GM13976 (cell line): Measurements from ENCODE around the gene PRDM8.

Source experiments
- DNase-seq: peaks from one replicate; pipeline ENCODE4 v3.0.0; 2012; ENCODE audit warnings: low spot score
- in situ Hi-C: fragments of 300-500 bp; cut with MboI; formaldehyde crosslinking; loops from one replicate; pipeline ENCODE4 v1.12.0; 2022; ENCODE audit warnings: low sequenced_read_pairs, mixed read lengths, inconsistent platforms; ENCODE audit not compliant: unreplicated experiment
- TF ChIP-seq, protein P1 (sequence below): IDR thresholded peaks from 2 replicates; pipeline ENCODE4 v1.5.1; 2012; ENCODE audit warnings: borderline replicate concordance, mild to moderate bottlenecking; ENCODE audit not compliant: insufficient read depth; ENCODE audit errors: extremely low read depth, missing control alignments, control extremely low read depth

The PRDM8 gene

DNA sequence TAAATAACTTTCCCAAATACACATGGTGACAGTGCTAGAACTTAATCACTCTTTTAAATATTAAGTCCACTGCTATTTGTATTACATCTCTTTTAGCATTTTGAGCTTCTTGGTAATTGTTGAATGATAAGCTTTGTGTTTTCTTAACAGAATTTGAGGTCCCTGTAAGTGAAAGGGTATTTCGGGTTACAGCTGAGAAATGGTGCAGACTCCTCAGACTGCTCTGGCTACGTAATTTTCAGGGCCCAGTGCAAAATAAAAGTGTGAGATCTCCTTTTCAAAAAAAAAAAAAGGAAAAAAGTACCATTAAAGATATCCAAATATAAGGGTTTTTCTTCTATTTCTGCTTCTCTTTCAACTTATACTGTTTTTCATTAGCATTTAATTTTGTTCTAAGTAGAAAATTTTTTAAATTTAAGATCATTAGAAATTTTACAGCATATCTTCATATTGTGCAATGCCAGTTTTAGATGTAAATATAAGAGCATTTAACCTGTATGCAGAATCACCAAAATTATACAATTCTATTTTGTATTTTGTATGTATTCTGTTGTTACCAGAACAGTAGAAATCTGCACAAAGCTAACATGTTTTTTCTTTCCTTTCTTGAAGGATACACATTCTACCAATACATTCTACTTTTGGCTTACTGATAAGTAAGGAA lies 35.5 kb downstream of the PRDM8 start:
- TF ChIP-seq, protein P1, sequence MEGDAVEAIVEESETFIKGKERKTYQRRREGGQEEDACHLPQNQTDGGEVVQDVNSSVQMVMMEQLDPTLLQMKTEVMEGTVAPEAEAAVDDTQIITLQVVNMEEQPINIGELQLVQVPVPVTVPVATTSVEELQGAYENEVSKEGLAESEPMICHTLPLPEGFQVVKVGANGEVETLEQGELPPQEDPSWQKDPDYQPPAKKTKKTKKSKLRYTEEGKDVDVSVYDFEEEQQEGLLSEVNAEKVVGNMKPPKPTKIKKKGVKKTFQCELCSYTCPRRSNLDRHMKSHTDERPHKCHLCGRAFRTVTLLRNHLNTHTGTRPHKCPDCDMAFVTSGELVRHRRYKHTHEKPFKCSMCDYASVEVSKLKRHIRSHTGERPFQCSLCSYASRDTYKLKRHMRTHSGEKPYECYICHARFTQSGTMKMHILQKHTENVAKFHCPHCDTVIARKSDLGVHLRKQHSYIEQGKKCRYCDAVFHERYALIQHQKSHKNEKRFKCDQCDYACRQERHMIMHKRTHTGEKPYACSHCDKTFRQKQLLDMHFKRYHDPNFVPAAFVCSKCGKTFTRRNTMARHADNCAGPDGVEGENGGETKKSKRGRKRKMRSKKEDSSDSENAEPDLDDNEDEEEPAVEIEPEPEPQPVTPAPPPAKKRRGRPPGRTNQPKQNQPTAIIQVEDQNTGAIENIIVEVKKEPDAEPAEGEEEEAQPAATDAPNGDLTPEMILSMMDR: no peak
- in situ Hi-C loops: no loop called here
- no peak for DNase-seq

DNA sequence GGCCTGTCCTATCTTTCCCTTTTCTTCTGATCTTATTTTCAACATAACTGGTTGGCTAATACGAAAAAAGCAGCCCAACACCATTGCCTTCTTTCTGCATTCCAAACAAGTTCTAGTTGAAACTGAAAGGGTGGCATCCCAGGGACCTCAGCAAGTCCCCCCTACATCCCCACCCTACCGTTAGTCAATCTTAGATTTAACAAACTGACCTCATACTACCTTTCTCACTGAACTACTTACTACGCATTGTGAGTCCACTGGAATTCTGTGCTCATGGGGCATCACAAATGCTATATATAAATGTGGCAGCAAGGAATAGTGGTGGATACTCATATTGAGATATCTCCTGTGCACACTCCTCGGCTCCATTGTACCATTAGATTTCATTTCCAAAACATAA lies 36.1 kb downstream of the PRDM8 start:
- DNase-seq: no peak
- TF ChIP-seq, protein P1: no peak
- in situ Hi-C loops: no loop called here

DNA sequence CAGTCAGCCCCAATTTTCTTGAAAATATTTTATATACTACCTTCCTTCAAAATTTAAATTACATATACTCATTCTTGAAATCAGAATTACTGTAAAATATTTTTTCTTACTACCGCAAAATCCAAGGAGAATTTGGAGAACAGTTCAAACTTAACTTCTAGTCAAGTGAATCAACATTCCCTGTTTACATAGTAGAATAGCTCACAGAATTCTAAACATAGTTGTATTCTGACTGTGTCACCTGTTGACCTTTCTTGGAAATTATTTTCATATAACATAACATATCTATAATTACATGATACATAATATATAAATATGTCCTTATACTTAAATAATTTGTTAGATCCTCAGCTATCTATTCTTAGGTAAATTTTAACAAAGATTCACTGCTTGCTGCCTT lies 38.1 kb downstream of the PRDM8 start:
- in situ Hi-C loops: no loop called here
- TF ChIP-seq, protein P1: no peak
- DNase-seq: no peak

DNA sequence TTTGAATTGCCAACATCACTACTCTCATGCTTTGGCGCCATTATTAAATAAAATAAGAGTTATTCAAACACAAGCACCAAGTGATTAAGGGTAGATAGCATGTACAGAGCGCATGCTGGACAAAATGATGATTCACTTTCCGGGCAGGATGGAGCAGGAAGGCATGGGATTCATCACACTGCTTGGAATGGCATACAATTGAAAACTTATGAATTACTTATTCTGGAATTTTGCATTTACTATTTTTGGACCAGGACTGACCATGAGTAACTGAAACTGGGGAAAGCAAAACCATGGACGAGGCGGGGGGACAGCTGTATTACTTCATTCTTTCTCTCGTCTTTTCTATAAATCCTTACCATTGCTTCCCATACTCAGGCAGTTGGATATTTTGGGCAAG lies 40.7 kb downstream of the PRDM8 start:
- no peak for DNase-seq
- TF ChIP-seq, protein P1: no peak
- in situ Hi-C loops: no loop called here

DNA sequence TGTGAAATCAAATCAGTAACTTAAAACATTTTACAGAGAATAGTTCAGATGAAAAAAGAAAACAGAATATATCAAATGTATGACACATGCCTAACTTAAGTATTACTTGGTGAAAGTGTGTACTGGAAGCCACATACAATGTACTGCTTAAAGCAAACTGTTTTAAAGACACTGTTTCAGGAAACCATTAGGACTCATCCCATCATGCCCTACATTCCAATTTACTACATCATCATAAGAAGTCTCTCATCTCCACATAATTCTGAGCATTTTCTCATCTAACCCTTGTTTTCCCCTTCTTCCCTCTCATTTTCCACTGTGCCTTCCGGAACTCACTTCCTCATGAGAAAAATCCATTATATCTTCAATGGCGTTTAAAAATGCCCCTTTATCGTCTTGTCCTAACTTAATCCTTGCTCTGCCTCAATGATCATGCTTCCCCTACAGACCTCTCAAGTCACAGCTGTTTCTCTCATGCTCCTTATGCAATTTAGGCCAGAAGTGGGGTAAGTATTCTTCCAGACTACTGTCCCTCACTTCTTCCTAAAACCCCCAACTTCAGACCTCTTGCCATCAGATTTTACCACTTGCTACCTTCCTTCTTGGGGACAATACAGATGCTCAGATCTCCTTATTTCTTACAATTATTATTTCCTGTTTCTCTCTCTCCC lies 42.3 kb downstream of the PRDM8 start:
- TF ChIP-seq, protein P1: no peak
- in situ Hi-C loops: no loop called here
- DNase-seq: no peak

DNA sequence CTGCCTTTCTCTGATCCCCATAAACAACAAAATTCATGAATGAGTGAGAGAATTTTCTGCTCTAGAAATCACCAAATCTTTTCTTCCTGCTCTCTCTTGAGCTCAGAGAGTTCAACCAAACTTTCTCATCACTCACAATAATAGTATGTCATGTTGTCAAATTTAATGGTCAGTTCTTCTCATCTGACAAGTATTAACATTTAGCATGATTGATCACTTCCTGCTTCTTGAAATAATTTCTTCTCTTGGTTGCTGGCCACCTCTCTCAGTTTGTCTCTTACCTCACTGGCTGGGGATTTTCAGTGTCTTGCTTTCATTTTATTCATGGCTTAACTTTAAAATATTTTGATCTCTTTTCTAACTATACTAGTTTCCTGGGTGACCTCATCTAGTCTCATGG lies 43.7 kb downstream of the PRDM8 start:
- in situ Hi-C loops: no loop called here
- no peak for DNase-seq
- TF ChIP-seq, protein P1: no peak
